ENCODE results near the gene LRRC3.
"Not testable (repeated sequence)": the region's sequence is repeated elsewhere in the genome, so short reads cannot be mapped to it uniquely, and the experiment has no call there.

LRRC3 gene

DNA sequence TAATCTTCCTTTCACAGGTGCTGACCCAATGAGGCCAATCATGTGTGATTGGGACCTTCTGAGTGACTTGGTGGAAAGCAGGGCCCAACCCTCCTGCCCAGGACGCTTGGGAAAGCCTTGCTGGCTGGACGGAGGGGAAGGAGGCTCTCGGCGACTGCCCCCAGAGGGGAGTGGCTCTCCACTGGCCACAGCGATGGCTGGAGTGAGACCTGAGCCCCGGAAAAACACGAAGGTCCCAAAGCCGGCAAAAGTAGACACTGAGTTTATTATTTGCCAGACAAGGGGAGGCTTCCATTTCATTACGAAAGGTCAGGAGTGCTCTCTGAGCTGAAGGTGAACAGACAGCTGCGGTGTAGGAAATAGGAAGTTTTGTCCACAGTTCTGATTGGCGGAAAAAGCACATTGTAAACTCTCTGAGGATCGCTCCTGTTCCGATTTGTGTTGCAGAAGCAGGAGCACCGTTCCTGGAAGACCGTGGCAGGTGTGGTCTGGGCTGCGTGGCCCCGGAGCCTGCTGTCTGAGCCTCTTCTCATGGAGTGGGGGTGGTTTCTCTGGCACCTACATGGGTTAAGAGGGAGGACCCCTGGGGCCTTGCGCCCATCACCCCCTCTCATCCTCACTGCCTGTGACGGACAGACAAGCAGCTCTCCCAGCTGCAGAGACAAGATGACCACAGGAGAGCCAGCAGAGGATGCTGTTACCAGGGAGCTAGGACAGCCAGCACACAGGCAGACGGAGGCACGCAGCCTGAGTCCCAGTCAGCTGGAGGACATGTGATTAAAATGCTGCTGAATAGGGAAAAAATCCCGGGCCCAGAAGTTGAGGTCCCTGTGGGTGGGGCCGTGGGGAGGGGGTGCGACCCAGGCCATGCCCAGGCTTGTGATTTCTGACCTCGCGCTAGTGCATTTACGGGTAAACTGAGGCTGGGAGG lies 43.2 kb downstream of the LRRC3 start:
- no peak for DNase-seq (ENCODE audit: low spot score)

DNA sequence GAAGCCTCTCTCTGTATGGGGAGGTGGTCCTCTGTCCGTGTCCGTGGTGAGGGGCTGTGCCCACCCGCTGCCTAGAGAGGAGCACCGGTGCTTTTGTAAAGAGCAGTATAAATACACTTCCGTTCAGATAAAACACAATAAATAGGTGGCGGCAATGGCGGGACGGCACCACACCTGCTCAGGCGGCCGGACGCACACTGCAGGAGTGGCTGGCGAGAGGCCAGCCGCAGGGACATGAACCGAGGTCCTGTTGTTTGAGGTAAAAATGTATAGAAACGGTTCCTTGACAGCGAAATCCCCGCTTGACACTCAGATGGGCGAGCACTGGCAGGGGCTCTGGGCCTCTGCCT lies 43.9 kb downstream of the LRRC3 start:
- DNase-seq (ENCODE audit: low spot score), result no peak

- no peak for DNase-seq (ENCODE audit: low spot score)
These were observed 44.3 kb downstream of the LRRC3 start for GRCh38 chr21:44499631-44500030.

DNA sequence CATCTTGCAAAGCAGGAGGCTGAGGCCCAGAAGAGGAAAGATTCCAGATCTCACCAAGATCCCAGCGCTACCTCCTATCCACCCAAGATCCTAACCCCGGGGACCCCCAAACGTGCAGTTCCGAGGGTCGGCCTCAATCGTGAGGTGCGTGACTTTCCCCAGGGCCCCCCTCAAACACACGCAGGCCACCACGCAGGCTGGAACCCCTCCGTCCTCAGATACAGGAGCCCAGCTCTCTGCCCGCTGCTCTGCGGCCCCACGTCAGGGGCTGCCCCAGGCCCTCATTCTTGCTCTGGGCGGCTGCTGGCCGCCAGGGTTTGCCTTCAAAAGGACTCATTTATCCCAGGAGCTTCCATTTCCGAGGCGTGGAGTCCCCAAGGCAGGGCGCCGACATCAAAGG lies 44.8 kb downstream of the LRRC3 start:
- no peak for DNase-seq (ENCODE audit: low spot score)

DNA sequence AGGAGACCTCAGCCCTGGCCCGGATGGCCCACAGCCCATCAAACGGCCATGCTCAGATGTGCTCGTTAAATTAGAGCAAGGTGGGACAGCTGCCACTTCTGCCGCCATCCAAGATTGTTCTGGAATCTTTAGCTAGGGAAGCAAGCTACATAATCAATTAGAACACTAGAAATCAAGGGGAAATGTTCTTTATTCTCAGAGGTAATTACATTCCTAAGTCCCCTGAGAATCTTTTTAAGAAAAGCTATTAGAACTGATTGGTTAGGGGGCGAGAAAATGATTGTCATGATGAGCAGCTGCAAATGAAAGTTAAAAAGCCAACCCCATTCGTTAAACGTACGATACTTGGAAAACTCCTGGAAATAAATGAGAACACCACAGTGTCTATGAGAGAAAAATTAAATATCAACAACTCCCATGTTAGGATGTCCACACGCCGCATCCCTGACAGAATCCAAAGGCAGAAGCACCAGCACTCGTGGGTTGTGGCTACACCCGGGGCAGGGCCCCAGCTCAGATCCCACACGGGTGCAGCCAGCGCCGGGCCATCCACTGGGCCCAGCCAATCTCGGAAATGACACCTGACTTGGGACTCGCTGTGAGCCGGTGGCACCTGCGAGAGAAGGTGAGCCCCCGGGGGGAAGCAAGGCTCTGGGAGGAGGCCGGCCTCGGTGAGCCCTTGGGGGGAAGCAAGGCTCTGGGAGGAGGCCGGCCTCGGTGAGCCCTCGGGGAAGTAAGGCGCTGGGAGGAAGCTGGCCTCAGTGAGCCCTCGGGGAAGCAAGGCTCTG lies 47.1 kb downstream of the LRRC3 start:
- DNase-seq (ENCODE audit: low spot score), result no peak

GRCh38 chr21:44503006-44503889 lies 47.9 kb downstream of the LRRC3 start:
- DNase-seq (ENCODE audit: low spot score), result not testable (repeated sequence)

- no peak for DNase-seq (ENCODE audit: low spot score)
These were observed 48.6 kb downstream of the LRRC3 start for GRCh38 chr21:44503901-44504399.

- no peak for DNase-seq (ENCODE audit: low spot score)
These were observed 50.5 kb downstream of the LRRC3 start for GRCh38 chr21:44505673-44506278.

GRCh38 chr21:44506279-44507255 lies 51.3 kb downstream of the LRRC3 start:
- no peak for DNase-seq (ENCODE audit: low spot score)

DNA sequence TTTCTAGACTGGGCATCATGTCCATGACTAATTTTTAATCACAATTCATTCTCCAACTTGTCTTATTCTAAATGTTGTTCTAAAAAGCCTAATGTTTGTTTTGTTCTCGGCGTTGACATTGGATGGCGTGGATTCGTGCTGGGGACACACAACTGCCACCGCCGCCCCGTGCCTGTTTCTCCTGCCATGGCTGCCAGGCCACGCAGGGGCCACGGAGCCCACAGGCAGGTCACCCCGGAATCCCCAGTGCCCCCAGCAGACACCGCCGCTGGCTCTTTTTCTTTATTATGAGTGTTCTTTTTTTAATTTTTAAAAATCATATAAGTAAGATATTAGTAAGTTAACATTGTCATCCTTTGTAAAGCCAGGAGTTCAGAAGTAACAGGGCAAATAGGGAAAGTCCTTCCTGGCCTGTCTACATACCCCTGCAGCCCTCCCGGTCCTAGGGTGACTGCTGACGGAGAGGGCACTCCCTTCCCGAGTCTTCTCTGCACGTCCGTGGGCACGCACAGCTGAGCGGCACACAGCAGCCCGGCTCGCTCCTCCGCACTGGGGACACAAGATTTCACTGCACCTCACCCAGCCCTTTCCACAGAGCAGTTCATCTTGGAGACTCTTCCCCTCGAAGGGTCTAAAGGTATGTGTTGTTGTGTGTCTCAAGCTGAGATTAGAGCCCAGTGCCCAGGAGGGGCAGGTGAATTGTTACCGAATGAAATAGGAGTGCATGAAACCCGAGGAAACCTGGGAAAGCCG lies 52.5 kb downstream of the LRRC3 start:
- DNase-seq (ENCODE audit: low spot score), result no peak

GRCh38 chr21:44508426-44508710 lies 53.1 kb downstream of the LRRC3 start:
- DNase-seq (ENCODE audit: low spot score), result no peak

GRCh38 chr21:44508711-44509445 lies 53.6 kb downstream of the LRRC3 start:
- DNase-seq (ENCODE audit: low spot score), result no peak

- no peak for DNase-seq (ENCODE audit: low spot score)
These were observed 54.2 kb downstream of the LRRC3 start for GRCh38 chr21:44509539-44509938.

GRCh38 chr21:44510109-44510507 lies 54.8 kb downstream of the LRRC3 start:
- no peak for DNase-seq (ENCODE audit: low spot score)

GRCh38 chr21:44510508-44511218 lies 55.4 kb downstream of the LRRC3 start:
- DNase-seq (ENCODE audit: low spot score), result peak; percentile 77

GRCh38 chr21:44511219-44511937 lies 56.1 kb downstream of the LRRC3 start:
- no peak for DNase-seq (ENCODE audit: low spot score)

Data from CD4-positive, alpha-beta T cell treated with Interleukin-15 for 4 hours (primary cell).